ENCODE data around the gene HSPA8. TPM values are rescaled to one million over a fixed set of nuclear protein-coding genes. Genes with fewer than 3 reads are reported as not detected.

HSPA8 gene
- polyA plus RNA-seq, 1 donor from 2014 or later = 2,242 TPM

DNA sequence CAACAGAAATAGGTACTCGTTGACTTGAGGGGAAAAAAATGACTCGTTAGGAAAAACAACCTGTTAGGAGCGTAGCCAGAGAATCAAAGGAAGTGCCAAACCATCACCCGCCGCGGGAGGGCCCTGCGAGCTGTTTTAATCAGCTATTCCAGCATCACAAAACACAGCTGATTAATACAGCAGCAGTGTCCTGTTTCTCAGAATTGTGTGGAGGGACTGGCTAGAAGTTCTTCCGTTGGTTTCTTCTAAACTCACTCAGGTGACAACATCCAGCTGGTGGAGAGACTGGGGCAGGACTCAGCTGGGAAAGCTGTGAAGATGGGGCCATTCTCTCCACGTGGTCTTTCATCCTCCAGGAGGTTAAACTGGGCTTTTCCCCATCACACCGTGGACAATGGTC, 28.0 kb downstream of the HSPA8 start:
- H3K36me3 ChIP-seq (ENCODE audit: insufficient read depth, low read length) = no peaks in the 10 kb centered on the region
- H2AFZ ChIP-seq (ENCODE audit: low read depth, low read length) = no peak overlapping the region
- no peaks in the 10 kb centered on the region for H3K27me3 ChIP-seq (ENCODE audit: insufficient read depth, low read depth, low read length)
- no peak overlapping the region for H3K4me3 ChIP-seq (ENCODE audit: low read length)
- H3K9ac ChIP-seq (ENCODE audit: low read length) = no peak overlapping the region
- H3F3A ChIP-seq (ENCODE audit: insufficient read depth, low read length, poor library complexity, severe bottlenecking) = no peaks in the 10 kb centered on the region
- no peak overlapping the region for H3K4me2 ChIP-seq (ENCODE audit: low read length)
- H3K9me3 ChIP-seq (ENCODE audit: low read length) = no peaks in the 10 kb centered on the region
- H3K79me2 ChIP-seq (replicated peaks; ENCODE audit: insufficient read depth, low read length) = no peaks in the 10 kb centered on the region
- H4K20me1 ChIP-seq (ENCODE audit: insufficient read depth) = no peaks in the 10 kb centered on the region
- TF ChIP-seq SMC3 (conservative IDR thresholded peaks at IDR 0.05; ENCODE audit: poor library complexity) = no peak
- TF ChIP-seq, protein P1, sequence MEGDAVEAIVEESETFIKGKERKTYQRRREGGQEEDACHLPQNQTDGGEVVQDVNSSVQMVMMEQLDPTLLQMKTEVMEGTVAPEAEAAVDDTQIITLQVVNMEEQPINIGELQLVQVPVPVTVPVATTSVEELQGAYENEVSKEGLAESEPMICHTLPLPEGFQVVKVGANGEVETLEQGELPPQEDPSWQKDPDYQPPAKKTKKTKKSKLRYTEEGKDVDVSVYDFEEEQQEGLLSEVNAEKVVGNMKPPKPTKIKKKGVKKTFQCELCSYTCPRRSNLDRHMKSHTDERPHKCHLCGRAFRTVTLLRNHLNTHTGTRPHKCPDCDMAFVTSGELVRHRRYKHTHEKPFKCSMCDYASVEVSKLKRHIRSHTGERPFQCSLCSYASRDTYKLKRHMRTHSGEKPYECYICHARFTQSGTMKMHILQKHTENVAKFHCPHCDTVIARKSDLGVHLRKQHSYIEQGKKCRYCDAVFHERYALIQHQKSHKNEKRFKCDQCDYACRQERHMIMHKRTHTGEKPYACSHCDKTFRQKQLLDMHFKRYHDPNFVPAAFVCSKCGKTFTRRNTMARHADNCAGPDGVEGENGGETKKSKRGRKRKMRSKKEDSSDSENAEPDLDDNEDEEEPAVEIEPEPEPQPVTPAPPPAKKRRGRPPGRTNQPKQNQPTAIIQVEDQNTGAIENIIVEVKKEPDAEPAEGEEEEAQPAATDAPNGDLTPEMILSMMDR (IDR thresholded peaks at IDR 0.05; ENCODE audit: poor library complexity, severe bottlenecking) = no peak
- TF ChIP-seq MXI1 (conservative IDR thresholded peaks at IDR 0.05; ENCODE audit: poor library complexity, severe bottlenecking) = no peak
- TF ChIP-seq POLR2AphosphoS5 (IDR thresholded peaks at IDR 0.05) = no peak
- no peak for TF ChIP-seq TAF1 (IDR thresholded peaks at IDR 0.05; ENCODE audit: low read depth)
- TF ChIP-seq RAD21 (conservative IDR thresholded peaks at IDR 0.05) = no peak
- TF ChIP-seq EZH2 (IDR thresholded peaks at IDR 0.05; ENCODE audit: borderline replicate concordance, insufficient read depth, low read length, poor library complexity, severe bottlenecking) = no peak
- TF ChIP-seq, protein P2, sequence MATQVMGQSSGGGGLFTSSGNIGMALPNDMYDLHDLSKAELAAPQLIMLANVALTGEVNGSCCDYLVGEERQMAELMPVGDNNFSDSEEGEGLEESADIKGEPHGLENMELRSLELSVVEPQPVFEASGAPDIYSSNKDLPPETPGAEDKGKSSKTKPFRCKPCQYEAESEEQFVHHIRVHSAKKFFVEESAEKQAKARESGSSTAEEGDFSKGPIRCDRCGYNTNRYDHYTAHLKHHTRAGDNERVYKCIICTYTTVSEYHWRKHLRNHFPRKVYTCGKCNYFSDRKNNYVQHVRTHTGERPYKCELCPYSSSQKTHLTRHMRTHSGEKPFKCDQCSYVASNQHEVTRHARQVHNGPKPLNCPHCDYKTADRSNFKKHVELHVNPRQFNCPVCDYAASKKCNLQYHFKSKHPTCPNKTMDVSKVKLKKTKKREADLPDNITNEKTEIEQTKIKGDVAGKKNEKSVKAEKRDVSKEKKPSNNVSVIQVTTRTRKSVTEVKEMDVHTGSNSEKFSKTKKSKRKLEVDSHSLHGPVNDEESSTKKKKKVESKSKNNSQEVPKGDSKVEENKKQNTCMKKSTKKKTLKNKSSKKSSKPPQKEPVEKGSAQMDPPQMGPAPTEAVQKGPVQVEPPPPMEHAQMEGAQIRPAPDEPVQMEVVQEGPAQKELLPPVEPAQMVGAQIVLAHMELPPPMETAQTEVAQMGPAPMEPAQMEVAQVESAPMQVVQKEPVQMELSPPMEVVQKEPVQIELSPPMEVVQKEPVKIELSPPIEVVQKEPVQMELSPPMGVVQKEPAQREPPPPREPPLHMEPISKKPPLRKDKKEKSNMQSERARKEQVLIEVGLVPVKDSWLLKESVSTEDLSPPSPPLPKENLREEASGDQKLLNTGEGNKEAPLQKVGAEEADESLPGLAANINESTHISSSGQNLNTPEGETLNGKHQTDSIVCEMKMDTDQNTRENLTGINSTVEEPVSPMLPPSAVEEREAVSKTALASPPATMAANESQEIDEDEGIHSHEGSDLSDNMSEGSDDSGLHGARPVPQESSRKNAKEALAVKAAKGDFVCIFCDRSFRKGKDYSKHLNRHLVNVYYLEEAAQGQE (IDR thresholded peaks at IDR 0.05; ENCODE audit: borderline replicate concordance) = no peak
- TF ChIP-seq EP300 (conservative IDR thresholded peaks at IDR 0.05; ENCODE audit: poor library complexity, severe bottlenecking) = no peak
- no peak overlapping the region for H3K27ac ChIP-seq (ENCODE audit: low read length)
- H3K9me2 ChIP-seq (ENCODE audit: insufficient read depth, low read length) = no peaks in the 10 kb centered on the region

DNA sequence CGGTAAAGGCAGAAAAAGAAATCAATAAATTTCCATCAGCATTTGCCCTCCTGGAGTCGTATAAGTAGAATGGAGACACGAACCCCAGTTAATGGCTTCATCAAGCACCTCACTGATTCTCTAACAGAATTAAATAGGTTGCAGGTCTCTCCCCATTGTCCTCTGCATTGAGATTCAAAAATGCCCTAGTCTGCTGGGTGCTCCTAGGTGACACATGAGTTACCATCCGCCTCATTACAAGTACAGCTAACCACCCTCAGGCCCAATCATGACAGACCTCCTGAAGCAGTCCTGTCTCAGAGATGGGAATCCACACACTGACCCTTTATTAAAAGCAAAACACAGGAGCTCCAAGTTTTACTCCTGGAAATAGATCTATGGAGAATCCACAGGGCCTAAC, 31.4 kb downstream of the HSPA8 start:
- no peaks in the 10 kb centered on the region for H3K79me2 ChIP-seq (replicated peaks; ENCODE audit: insufficient read depth, low read length)
- H3K9me3 ChIP-seq (ENCODE audit: low read length) = no peaks in the 10 kb centered on the region
- H2AFZ ChIP-seq (ENCODE audit: low read depth, low read length) = no peak overlapping the region
- no peak overlapping the region for H3K9ac ChIP-seq (ENCODE audit: low read length)
- no peaks in the 10 kb centered on the region for H3K27me3 ChIP-seq (ENCODE audit: insufficient read depth, low read depth, low read length)
- no peaks in the 10 kb centered on the region for H4K20me1 ChIP-seq (ENCODE audit: insufficient read depth)
- no peaks in the 10 kb centered on the region for H3K36me3 ChIP-seq (ENCODE audit: insufficient read depth, low read length)
- no peak overlapping the region for H3K4me2 ChIP-seq (ENCODE audit: low read length)
- H3F3A ChIP-seq (ENCODE audit: insufficient read depth, low read length, poor library complexity, severe bottlenecking) = no peaks in the 10 kb centered on the region
- H3K9me2 ChIP-seq (ENCODE audit: insufficient read depth, low read length) = no peaks in the 10 kb centered on the region
- TF ChIP-seq EP300 (conservative IDR thresholded peaks at IDR 0.05; ENCODE audit: poor library complexity, severe bottlenecking) (no peak), EZH2 (IDR thresholded peaks at IDR 0.05; ENCODE audit: borderline replicate concordance, insufficient read depth, low read length, poor library complexity, severe bottlenecking) (no peak), POLR2AphosphoS5 (IDR thresholded peaks at IDR 0.05) (no peak), SMC3 (conservative IDR thresholded peaks at IDR 0.05; ENCODE audit: poor library complexity) (no peak), RAD21 (conservative IDR thresholded peaks at IDR 0.05) (no peak), TAF1 (IDR thresholded peaks at IDR 0.05; ENCODE audit: low read depth) (no peak), MXI1 (conservative IDR thresholded peaks at IDR 0.05; ENCODE audit: poor library complexity, severe bottlenecking) (no peak)
- TF ChIP-seq, protein P1 (IDR thresholded peaks at IDR 0.05; ENCODE audit: poor library complexity, severe bottlenecking) = no peak
- TF ChIP-seq, protein P2 (IDR thresholded peaks at IDR 0.05; ENCODE audit: borderline replicate concordance) = no peak
- H3K27ac ChIP-seq (ENCODE audit: low read length) = no peak overlapping the region
- no peak overlapping the region for H3K4me3 ChIP-seq (ENCODE audit: low read length)

Measured in neural cell (in vitro differentiated cells).